ENCODE measurements around the gene COMMD1.

The COMMD1 gene

GRCh38 chr2:62036229-62036628 is 130.8 kb downstream of the COMMD1 start:
- Histone ChIP-seq H3K9me3 (ENCODE audit: control insufficient read depth, insufficient read depth, low read depth, low read length) (no peaks in the 10 kb centered on the region), H3K27ac (ENCODE audit: extremely low read depth, low read depth, low read length) (no peak overlapping the region), H3K36me3 (ENCODE audit: control insufficient read depth in 2 of 2, insufficient read depth in 1 of 2, low read length in 2 of 2) (no peaks in the 10 kb centered on the region), H3K4me3 (ENCODE audit: low read depth, low read length) (no peak overlapping the region), H3K4me1 (ENCODE audit: control insufficient read depth, insufficient read depth, low read length) (peaks cover 12% of the 10 kb centered on the region; the same call in 1 of the 2 replicates)
- ChIA-PET CTCF (no interaction called here), POLR2A (no interaction called here)
- no peak for TF ChIP-seq ZNF211 (tag by site-specific recombination; IDR thresholded peaks at IDR 0.05; ENCODE audit: low read depth)
- TF ChIP-seq ZNF677 (tag by site-specific recombination; IDR thresholded peaks at IDR 0.05) = peak; percentile 94

DNA sequence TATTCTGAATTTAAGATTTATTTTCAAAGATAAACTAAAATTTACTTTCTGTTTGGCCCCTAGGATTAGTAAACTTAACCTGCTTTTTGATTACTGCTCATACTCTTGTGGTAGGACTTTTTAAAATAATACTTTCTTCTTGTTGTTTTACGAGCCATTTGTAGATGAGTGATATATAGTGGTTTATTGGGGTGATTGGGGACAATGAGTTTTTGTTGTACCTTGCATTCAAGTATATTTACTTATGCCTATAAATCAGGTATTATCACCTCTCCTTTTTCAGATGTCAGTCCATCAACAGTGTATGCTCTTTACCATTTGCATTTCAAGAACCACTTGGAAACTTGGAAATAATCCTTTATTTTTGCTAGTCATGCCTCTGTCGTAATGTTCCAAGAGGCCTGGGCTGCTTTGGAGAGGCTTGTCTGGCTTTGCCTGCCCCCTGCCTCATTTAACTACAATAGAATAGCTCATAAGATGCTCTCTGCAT is 131.3 kb downstream of the COMMD1 start:
- ChIA-PET POLR2A (no interaction called here), CTCF (no interaction called here)
- Histone ChIP-seq H3K4me3 (ENCODE audit: low read depth, low read length) (no peak overlapping the region), H3K36me3 (ENCODE audit: control insufficient read depth in 2 of 2, insufficient read depth in 1 of 2, low read length in 2 of 2) (no peaks in the 10 kb centered on the region), H3K4me1 (ENCODE audit: control insufficient read depth, insufficient read depth, low read length) (peaks cover 8% of the 10 kb centered on the region; the same call in 1 of the 2 replicates), H3K9me3 (ENCODE audit: control insufficient read depth, insufficient read depth, low read depth, low read length) (no peaks in the 10 kb centered on the region), H3K27ac (ENCODE audit: extremely low read depth, low read depth, low read length) (no peak overlapping the region)
- TF ChIP-seq BCL6B (tag by site-specific recombination; IDR thresholded peaks at IDR 0.05) (0 out of 2 replicates have a peak, but pooled peaks have one; percentile 18), FEZF1 (tag by site-specific recombination; IDR thresholded peaks at IDR 0.05) (peak; percentile 40; the same call in 1 of the 2 replicates), ZNF792 (tag by site-specific recombination; IDR thresholded peaks at IDR 0.05) (no peak), ZNF785 (tag by site-specific recombination; IDR thresholded peaks at IDR 0.05) (no peak), PRDM6 (tag by site-specific recombination; IDR thresholded peaks at IDR 0.05) (peak; percentile 91)

GRCh38 chr2:62038975-62039771 is 133.7 kb downstream of the COMMD1 start:
- POLR2A ChIA-PET = no interaction called here
- no peaks in the 10 kb centered on the region for H3K9me3 ChIP-seq (ENCODE audit: control insufficient read depth, insufficient read depth, low read depth, low read length)
- H3K27ac ChIP-seq (ENCODE audit: extremely low read depth, low read depth, low read length) = no peak overlapping the region
- CTCF ChIA-PET = interaction anchor here (0.8 to 1.6 kb wide), 5 partner anchors 18 to 417 kb away, joined by 3 read pairs; no protein-coding TSS in a partner anchor
- peaks cover 7% of the 10 kb centered on the region; the same call in 1 of the 2 replicates for H3K4me1 ChIP-seq (ENCODE audit: control insufficient read depth, insufficient read depth, low read length)
- no peak overlapping the region for H3K4me3 ChIP-seq (ENCODE audit: low read depth, low read length)
- H3K36me3 ChIP-seq (ENCODE audit: control insufficient read depth in 2 of 2, insufficient read depth in 1 of 2, low read length in 2 of 2) = no peaks in the 10 kb centered on the region
- no peak for TF ChIP-seq ZXDB (tag by site-specific recombination; IDR thresholded peaks at IDR 0.05)
- TF ChIP-seq ZNF148 (tag by site-specific recombination; IDR thresholded peaks at IDR 0.05; ENCODE audit: borderline replicate concordance) = no peak
- no peak for TF ChIP-seq OVOL3 (tag by site-specific recombination; IDR thresholded peaks at IDR 0.05)
- TF ChIP-seq IKZF3 (tag by site-specific recombination; IDR thresholded peaks at IDR 0.05) = no peak
- no peak for TF ChIP-seq HOXC10 (CRISPR knock-in tag; IDR thresholded peaks at IDR 0.05)
- no peak for TF ChIP-seq ZBTB17 (tag by site-specific recombination; IDR thresholded peaks at IDR 0.05)
- no peak for TF ChIP-seq ZFHX2 (tag by site-specific recombination; conservative IDR thresholded peaks at IDR 0.05)
- TF ChIP-seq ZNF366 (tag by site-specific recombination; conservative IDR thresholded peaks at IDR 0.05) = no peak
- TF ChIP-seq, protein P1, sequence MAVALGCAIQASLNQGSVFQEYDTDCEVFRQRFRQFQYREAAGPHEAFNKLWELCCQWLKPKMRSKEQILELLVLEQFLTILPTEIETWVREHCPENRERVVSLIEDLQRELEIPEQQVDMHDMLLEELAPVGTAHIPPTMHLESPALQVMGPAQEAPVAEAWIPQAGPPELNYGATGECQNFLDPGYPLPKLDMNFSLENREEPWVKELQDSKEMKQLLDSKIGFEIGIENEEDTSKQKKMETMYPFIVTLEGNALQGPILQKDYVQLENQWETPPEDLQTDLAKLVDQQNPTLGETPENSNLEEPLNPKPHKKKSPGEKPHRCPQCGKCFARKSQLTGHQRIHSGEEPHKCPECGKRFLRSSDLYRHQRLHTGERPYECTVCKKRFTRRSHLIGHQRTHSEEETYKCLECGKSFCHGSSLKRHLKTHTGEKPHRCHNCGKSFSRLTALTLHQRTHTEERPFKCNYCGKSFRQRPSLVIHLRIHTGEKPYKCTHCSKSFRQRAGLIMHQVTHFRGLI (tag by site-specific recombination; IDR thresholded peaks at IDR 0.05) = no peak
- TF ChIP-seq ZNF146 (tag by site-specific recombination; IDR thresholded peaks at IDR 0.05) = no peak
- TF ChIP-seq ZNF544 (tag by site-specific recombination; IDR thresholded peaks at IDR 0.05) = no peak
- no peak for TF ChIP-seq CTCF (tag by site-specific recombination; IDR thresholded peaks at IDR 0.05)
- TF ChIP-seq ZNF530 (tag by site-specific recombination; IDR thresholded peaks at IDR 0.05; ENCODE audit: low read depth) = no peak
